ENCODE measurements around the gene LMAN1.

The LMAN1 gene

DNA sequence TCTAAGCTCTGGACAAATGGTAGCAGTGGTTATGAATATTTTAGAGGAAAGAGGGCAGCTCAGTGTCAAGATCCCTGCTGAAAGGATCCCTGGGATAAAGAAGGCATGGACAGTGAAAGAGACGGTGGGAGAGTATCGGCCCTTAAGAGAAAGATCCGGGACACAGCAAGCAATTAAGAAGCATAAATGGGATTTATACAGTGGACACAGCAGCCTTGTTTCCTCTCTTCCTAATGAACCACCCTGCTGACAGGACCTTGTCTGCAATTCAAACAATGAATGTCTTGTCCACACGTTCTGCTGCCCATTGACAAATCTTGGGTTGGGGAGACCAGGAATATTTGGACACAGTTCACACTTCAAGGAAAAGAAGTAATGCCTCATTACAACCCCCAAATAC, 57.1 kb downstream of the LMAN1 start:
- DNase-seq, result no peak

DNA sequence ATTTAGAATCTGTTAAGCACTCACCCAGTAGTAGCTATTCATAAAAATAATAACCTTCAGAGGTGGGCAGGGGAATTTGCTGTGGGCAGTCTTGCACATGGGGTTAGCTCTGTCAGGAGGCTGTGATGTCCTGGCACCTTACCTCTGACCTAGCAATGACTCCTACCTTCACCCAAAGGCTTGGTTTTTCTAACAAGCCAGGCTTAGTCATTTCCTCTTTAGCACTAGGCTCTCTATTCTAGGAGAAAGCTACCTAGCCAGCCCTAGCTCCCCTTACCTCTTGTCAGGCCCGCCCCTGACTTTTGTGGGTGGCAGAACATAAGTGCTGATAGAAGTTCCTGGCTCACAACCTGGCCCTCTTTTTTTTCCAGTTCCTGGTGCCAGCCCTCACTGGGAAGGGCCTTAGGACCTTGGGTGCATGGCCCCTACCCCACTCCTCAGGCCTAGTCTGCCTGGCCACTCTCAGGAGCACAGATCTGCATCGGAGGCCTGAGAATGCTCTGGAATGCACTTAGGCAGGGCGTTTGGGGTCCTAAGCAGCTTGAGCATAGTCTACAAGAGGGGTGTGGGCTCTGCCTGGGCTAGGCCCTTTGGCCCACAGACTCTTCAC, 58.3 kb downstream of the LMAN1 start:
- peak; percentile 22 for DNase-seq

DNA sequence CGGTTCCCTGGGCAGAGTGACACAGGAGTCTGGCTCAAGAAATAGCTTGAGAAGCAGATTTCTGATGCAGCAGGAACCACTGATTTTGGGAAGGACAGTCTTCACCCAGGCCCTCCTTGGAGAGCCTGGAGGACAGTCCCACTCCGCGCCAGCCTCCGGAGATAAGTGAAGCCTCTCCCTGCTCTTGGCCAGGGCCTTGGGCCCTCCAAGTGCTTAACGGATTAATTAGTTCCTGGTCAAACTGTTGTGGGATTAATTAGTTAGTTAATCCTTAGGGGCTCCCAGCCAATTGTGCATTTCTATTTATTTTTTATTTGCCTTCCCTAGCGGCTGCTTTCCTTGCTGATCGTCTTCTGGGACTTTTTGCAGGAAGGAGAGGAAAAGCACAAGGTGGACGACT, 60.2 kb downstream of the LMAN1 start:
- DNase-seq, result no peak

DNA sequence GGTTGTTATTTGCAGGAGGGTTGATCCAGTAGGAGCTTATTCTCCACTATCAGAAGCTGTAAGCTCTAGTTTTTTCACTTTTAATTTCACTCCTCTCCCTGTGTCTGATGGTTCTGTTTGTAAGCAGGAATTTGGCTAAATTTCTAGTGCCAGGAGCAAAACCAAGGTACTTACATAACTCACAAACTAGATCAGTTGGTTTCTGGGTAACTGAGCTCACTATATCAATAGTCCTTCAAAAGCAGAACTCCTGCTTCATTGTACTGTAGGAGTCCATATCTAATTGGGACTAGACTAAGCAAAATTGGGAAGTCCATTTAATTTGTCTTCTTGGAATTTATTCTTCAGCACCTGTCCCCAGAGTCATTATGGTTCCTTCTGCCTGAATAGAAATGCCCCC, 65.7 kb downstream of the LMAN1 start:
- DNase-seq, result no peak

DNA sequence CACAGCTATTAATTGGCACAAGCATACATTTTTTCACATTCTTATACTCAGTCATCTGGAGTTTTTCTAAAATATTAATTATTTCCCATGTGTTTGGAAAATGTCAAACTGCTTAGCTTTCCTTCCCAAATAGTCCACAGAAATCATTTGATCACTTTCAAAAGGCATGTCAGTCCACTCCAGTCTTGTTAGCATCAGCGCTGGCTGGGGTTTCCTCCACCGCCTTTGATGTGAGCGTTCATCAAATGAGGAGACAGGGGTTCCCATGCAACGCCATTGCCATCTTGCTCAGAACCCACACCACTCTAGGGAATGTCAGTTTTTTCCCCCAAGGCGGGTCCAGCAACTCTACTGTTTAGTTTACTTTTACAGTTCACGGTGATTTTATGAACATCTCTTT, 72.7 kb downstream of the LMAN1 start:
- no peak for DNase-seq

DNA sequence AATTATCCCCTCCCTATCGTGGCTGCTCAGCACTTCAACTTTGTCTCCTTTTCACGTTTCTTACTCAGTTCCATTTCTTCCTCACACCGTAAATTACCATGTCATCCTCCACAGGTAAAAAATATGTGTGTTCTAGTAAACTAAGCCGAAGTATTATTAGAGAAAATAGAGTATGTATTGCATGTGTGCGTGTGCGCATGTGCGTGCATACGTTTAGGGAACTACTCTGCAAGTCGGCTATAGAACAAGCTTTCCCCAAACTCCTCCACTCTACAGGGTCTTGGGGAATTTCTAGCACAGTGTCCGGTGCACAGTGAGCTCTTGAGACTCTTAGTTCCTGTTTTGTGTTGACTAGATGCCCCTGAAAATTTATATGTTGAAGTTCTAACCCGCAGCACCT, 76.7 kb downstream of the LMAN1 start:
- no peak for DNase-seq

DNA sequence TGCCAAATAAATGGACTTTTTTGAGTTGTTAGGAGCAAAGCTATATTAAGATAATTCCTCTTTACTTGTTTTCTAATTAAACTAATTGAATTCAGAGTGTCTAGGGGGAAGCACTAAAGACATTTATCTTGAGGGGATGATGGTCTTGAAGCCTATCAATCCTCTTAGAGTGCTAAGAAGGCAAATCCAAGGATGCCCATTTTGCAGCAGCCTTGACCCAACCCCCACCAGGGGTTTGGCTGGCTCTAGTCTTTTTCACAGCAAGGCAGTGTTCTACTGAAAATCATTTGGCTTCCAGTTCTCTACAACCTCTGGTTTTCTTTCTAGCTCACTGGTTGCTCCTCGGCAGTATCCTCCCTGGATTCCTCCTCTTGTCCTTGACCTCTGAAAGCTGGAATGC, 79.3 kb downstream of the LMAN1 start:
- no peak for DNase-seq

DNA sequence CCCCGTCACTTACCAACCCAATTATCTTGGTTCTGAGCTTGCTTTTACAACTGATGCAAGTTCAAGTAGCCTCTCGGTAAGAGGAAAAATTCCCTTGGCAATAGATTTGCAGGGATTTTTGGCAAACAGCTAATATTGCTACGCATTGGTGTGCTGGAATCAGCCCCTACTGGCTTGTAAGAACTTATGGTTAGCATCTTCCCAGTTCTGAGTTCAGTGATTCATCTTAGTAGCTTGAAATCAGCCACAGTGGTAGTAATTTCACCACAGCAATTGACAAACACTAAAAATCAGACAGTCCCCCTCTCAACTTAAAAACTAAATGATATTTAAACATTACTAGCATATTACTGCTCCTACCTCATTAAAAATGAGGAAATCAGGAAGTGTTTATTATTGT, 79.9 kb downstream of the LMAN1 start:
- peak; percentile 19 for DNase-seq

DNA sequence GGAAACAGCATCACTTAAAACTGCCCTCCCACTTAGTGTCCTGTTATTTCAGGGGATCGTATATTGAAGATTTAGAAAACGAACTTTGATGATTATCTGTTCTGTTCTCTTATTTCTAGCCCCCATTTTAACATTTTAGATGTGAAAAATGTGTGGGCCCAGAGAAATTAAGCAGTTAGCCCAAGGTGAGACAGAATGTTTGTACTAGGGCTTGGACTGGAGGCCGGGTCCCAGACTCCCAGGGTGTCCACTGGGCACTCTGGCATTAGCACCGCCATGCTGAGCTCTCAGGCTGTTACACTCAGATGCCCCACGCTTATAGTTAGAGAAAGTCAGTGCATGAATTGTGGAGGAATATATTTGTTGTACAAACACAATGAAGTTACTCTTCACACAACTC, 80.3 kb downstream of the LMAN1 start:
- DNase-seq, result no peak

All from activated CD4-positive, alpha-beta T cell treated with anti-CD3 and anti-CD28 coated beads, Interleukin-2, amount 50 U/mL, for 16 hours (primary cell).